Measurements from ENCODE around the gene FLNC. TPM values are rescaled to one million over a fixed set of nuclear protein-coding genes. Genes with fewer than 3 reads are reported as not detected.

FLNC gene
- total RNA-seq, 1 experiment from 2014 or later, result 10.2 TPM

GRCh38 chr7:128879461-128879938 is 49.3 kb downstream of the FLNC start:
- no peak for DNase-seq (ENCODE audit: low read depth, low spot score)
- BruUV-seq (replicated peaks), result no TSS peak
- Histone ChIP-seq H3K9me3 (ENCODE audit: control insufficient read depth, insufficient read depth, low read depth, low read length) (no peaks in the 10 kb centered on the region), H3K4me1 (ENCODE audit: control insufficient read depth, insufficient read depth, low read length) (no peaks in the 10 kb centered on the region), H3K4me3 (ENCODE audit: low read depth in 2 of 2, low read length in 2 of 2) (no peak overlapping the region), H3K27ac (ENCODE audit: low read length) (no peak overlapping the region), H3K36me3 (ENCODE audit: control insufficient read depth, insufficient read depth, low read length) (no peaks in the 10 kb centered on the region), H3K27me3 (ENCODE audit: control insufficient read depth, insufficient read depth, low read length) (no peaks in the 10 kb centered on the region)
- peak; percentile 22 for ATAC-seq
- ChIA-PET CTCF (interaction anchor here (1.3 to 1.4 kb wide), 3 partner anchors 17 to 271 kb away, joined by 4 to 9 read pairs (median 4); partner anchors contain the start of gene ATP6V1F), POLR2A (no interaction called here)
- intact Hi-C loops (cut with micrococcal nuclease; ENCODE audit: unreplicated experiment), result no loop called here
- in situ Hi-C loops (cut with HindIII; ENCODE audit: low pct_unique_long_range_greater_than_20kb, low sequenced_read_pairs), result no loop called here
- no peak for TF ChIP-seq REST (IDR thresholded peaks at IDR 0.05; ENCODE audit: insufficient read depth in 1 of 2, low read depth in 2 of 2, low read length in 1 of 2)
- no peak for TF ChIP-seq TCF7L2 (IDR thresholded peaks at IDR 0.05; ENCODE audit: low read depth, low read length)
- TF ChIP-seq SIN3A (IDR thresholded peaks at IDR 0.05; ENCODE audit: borderline replicate concordance, insufficient read depth, low read depth, low read length), result no peak
- TF ChIP-seq POLR2AphosphoS5 (IDR thresholded peaks at IDR 0.05; ENCODE audit: low read depth, low read length), result no peak
- no peak for TF ChIP-seq CTCF (IDR thresholded peaks at IDR 0.05)

- Histone ChIP-seq H3K9me3 (ENCODE audit: control insufficient read depth, insufficient read depth, low read depth, low read length) (no peaks in the 10 kb centered on the region), H3K36me3 (ENCODE audit: control insufficient read depth, insufficient read depth, low read length) (no peaks in the 10 kb centered on the region), H3K27ac (ENCODE audit: low read length) (no peak overlapping the region), H3K27me3 (ENCODE audit: control insufficient read depth, insufficient read depth, low read length) (no peaks in the 10 kb centered on the region), H3K4me1 (ENCODE audit: control insufficient read depth, insufficient read depth, low read length) (no peaks in the 10 kb centered on the region), H3K4me3 (ENCODE audit: low read depth in 2 of 2, low read length in 2 of 2) (no peak overlapping the region)
- no peak for DNase-seq (ENCODE audit: low read depth, low spot score)
- in situ Hi-C loops (cut with HindIII; ENCODE audit: low pct_unique_long_range_greater_than_20kb, low sequenced_read_pairs) (no loop called here), intact Hi-C loops (cut with micrococcal nuclease; ENCODE audit: unreplicated experiment) (loop anchor here (5.0 to 10.0 kb wide), 3 partner anchors 88 to 273 kb away; partner anchors contain the start of gene CCDC136)
- ATAC-seq, result peak; percentile 90
- CTCF ChIA-PET, result interaction anchor here (0.8 to 1.4 kb wide), 4 partner anchors 18 to 271 kb away, joined by 3 to 9 read pairs (median 4); partner anchors contain the start of gene ATP6V1F
- no TSS peak for BruUV-seq (replicated peaks)
- TF ChIP-seq REST (IDR thresholded peaks at IDR 0.05; ENCODE audit: insufficient read depth in 1 of 2, low read depth in 2 of 2, low read length in 1 of 2) (no peak), CTCF (IDR thresholded peaks at IDR 0.05) (peak; percentile 95)
- POLR2A ChIA-PET, result interaction anchor here (0.5 kb wide), 1 partner anchor 60 kb away, joined by 3 read pairs; no protein-coding TSS in a partner anchor
Observed at GRCh38 chr7:128879939-128880746, 49.9 kb downstream of the FLNC start.
